Stimulated activated CD8-positive, alpha-beta memory T cell treated with anti-CD3 and anti-CD28 coated beads, Interleukin-12 subunit alpha, Interleukin-12 subunit beta, amount 100 ng/mL, for 24 hours (primary cell): ENCODE measurements around the gene HTR5A.
"Not testable (repeated sequence)": the region's sequence is repeated elsewhere in the genome, so short reads cannot be mapped to it uniquely, and the experiment has no call there.

ENCODE experiments used
- DNase-seq: peaks from one replicate; pipeline ENCODE4 v3.0.0-alpha.2; 2020; ENCODE audit errors: extremely low read depth

Gene HTR5A

GRCh38 chr7:155069992-155070751 is at the start of gene HTR5A:
Gene HTR5A, plus strand, starts transcription at chr7:155070324. Its CDS starts 576 bp downstream, at chr7:155070900.
- peak; percentile 58 for DNase-seq

DNA sequence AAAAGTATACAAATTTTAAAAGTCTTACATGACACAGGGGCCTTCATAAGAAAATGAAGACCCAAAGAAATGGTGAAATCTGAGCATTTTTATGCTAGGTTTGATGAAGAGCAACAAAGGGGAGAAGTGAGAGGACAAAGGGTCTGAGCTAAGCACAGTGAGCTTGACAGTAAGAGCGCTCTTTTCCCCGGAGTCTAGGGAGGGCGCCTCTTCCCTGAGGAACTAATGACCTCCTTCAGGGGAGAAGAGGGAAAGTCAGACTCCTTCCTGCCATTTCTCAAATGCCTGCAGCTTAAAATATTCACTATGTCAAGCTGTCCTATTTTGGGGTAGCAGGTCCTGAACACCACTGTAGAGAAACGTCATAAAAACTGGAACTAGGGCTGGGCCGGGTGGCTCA is 49.1 kb upstream of the HTR5A start:
- no peak for DNase-seq

GRCh38 chr7:155021699-155022145 is 48.4 kb upstream of the HTR5A start:
- DNase-seq, result no peak

GRCh38 chr7:155027879-155028278 is 42.2 kb upstream of the HTR5A start:
- DNase-seq, result no peak

DNA sequence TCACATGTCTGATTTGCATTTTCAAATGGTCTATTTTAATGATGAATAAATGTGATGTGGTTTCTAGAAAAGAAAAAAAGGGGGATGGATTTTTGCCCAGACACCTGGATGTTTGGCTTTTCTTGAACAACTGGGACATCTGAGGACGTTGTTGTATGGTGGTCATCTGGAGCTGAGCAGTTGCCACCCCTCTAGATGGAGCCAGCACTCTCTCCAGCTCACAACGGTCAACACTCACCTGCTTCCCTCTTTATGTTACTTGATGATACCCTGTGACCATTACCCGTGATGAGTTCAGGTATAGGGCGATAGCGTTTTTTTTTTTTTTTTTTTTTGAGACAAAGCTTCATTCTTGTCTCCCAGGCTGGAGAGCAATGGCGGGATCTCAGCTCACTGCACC is 37.1 kb upstream of the HTR5A start:
- no peak for DNase-seq

DNA sequence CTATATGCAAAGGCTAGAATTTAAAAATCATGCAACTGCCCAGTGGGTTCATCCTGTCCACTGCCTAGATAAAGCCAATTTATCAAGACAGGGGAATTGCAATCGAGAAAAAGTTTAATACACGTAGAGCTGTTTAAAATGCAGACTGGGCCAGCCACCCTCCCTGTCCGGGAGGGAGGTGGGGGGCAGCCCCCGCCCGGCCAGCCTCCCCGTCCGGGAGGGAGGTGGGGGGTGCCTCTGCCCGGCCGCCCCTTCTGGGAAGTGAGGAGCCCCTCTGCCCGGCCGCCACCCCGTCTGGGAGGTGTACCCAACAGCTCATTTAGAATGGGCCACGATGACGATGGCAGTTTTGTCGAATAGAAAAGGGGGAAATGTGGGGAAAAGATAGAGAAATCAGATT is 35.6 kb upstream of the HTR5A start:
- not testable (repeated sequence) for DNase-seq

- no peak for DNase-seq
These were observed 31.8 kb upstream of the HTR5A start for GRCh38 chr7:155038335-155038734.

DNA sequence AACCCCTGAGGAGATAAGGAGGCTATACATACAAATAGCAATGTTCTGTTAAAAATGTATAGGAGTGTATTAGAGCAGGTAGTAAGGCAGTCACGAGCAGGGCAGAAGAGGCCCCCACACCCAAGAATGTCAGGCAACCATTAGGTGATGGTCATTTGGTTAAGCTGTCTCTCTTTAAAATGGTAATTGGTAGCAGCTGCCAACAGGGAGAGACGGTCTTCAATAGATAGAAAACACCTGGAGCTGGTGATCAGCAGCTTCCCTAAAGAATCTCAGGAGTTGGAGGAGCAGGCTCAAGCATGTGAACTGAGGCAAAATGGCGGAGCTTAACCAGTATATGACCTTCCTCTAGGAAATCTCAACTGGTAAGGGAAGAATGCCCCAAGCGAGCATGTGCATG is 26.4 kb upstream of the HTR5A start:
- no peak for DNase-seq

GRCh38 chr7:155048006-155048405 is 22.1 kb upstream of the HTR5A start:
- no peak for DNase-seq

DNA sequence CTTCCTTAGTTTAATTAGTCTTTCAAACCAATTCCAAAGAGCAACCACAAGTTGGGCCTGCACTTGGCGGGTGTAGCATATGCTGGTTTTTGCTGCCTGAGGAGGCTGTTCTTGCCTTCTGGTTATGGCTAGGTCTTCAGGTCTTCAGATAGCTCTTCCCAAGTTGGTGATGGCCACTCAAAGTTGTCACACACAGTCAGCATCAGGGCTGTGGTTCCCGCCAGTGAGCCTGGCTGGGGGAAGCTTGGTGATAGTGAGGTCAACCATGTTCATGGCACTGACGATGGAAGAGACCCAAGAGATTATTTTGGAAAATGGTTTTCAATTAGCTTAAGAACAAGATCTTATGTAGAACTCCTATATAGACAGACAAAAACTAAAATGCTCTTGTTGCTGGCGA is 18.8 kb upstream of the HTR5A start:
- DNase-seq, result no peak

DNA sequence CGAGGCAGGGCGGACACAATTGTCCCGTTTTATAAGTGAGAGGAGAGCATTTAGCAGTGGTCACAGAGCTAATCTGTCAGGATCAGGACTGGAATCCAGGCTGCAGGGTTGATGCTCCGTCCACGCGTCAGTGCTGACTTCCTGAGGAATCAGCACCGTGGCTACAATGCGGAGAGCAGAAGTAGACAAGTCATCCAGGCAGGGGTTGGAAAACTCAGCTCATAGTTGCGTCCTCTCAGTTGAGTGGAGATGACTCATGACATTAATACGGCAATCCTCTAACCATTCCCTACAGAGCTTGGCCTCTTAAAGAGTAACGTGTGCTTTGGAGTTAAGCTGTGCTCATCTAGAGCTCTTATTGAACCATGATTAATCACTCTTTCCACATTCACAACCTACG is 17.1 kb upstream of the HTR5A start:
- DNase-seq, result no peak

DNA sequence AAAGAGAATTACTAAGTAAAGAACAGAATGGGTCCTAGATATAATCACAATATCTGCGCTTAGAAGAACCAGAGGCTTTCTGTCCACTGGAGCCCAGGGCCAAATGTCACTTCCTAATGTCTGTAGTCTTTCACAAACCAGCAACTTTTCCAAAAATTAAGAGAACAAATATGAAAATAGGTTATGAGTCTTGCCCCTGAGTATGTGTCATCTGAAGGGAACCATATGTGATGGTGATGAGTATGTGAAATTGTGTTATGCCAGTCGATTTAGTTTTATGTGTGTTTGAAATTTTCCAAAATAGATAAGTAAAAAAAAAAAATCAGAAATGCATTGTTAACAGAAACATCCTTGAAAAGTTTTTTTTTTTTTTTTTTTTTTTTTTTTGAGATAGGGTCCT is 15.4 kb upstream of the HTR5A start:
- no peak for DNase-seq

- DNase-seq, result no peak
These were observed 13.0 kb upstream of the HTR5A start for GRCh38 chr7:155057076-155057475.

GRCh38 chr7:155058896-155059295 is 11.2 kb upstream of the HTR5A start:
- no peak for DNase-seq

DNA sequence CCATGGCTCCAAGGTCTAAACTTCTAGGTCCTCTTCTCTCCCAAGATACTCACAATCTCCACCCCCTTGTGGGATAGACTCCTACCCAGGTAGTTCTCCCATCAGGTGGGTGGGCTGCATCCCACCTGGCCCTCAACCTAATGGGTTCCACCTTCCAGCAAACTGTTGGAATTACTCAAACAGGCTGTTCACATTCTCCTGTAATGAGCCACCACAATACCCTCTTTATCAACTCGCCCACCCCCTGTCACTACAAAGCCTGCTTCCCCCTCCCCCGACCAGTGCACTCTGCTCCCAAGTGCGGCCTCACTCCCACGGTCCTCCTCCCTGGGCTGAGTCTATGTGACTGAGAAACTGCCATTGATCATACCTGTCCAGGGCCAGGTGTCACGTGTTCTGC is 10.4 kb upstream of the HTR5A start:
- no peak for DNase-seq

DNA sequence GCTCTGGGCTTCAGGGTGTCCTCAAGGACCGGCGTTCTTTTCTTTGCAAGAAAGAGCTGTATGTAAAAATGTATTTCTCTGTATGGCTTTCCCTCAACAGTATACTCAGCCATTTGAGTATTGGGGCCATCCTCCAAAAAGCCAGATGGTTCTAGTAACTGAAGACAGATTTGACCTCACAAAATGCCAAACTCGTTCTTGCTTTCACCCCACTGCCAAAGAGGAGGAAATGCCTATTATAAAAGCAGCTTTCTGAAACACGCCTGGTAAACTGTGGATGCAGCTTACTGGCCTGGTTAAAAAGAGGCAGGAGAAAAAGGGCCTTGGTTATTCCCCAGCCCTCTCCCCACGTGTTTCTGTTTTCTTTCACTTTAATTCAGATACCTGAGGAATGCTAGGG is 7.7 kb upstream of the HTR5A start:
- DNase-seq, result no peak

DNA sequence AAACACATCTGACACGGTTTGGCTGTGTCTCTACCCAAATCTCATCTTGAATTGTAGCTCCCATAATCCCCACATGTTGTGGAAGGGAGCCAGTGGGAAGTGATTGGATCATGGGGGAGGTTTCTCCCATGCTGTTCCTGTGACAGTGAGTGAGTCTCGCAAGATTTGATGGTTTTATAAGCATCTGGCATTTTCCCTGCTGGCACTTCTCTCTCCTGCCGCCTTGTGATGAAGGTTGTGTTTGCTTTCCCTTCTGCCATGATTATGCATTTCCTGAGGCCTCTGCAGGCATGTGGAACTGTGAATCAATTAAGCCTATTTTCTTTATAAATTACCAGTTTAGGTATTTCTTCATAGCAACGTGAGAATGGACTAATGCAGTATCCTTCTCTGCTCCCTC is 5.9 kb upstream of the HTR5A start:
- DNase-seq, result no peak

DNA sequence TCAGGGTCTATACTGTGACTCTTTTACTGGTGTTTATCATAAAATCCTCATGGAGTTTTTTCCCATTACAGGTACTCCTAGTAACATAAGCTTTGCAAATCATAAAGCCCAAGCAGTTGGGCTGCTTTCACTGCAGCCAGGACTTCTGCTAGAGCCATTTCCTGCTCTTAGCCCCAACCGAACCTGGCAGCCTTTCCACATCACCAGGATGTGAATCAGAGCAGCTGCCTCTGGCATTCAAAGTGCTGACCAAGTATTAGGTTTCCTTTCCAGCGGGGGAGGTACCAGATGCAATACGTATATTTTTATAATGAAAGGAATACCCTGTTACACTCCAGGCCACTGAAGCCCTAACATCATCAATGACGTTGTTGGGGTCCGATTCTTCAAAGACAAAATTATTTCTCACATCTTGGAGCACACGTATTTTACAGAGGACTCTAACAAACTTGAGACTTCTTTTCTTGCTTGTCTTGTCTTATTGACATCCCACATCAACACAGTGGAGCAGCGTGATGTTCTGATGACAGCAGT is 3.6 kb upstream of the HTR5A start:
- DNase-seq, result no peak

DNA sequence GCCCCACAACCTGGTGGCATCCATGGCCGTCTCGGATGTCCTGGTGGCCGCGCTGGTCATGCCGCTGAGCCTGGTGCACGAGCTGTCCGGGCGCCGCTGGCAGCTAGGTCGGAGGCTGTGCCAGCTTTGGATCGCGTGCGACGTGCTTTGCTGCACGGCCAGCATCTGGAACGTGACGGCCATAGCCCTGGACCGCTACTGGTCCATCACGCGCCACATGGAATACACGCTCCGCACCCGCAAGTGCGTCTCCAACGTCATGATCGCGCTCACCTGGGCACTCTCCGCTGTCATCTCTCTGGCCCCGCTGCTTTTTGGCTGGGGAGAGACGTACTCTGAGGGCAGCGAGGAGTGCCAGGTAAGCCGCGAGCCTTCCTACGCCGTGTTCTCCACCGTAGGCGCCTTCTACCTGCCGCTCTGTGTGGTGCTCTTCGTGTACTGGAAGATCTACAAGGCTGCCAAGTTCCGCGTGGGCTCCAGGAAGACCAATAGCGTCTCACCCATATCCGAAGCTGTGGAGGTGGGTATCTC is 1.1 kb downstream of the HTR5A start:
- DNase-seq, result no peak

- DNase-seq, result no peak
These were observed 1.9 kb downstream of the HTR5A start for GRCh38 chr7:155071916-155072571.

DNA sequence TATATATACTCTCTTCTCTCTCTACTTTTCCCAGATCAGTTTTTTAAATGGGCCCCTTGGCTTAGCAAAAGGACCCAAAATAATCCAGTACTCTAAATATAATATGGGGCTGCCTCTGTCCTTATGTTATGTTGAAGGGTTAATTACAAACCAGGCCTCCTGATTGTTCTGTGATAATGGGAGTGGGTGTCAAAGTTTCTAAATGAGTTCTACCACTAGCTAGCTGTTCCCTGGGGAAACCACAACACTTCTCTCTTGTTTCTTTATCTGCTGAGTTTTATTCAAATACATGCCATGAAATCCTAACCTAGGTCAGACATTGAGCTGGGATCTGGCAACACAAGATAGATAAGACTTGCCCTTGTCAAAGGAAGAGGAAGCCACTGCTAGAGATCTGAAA is 3.8 kb downstream of the HTR5A start:
- DNase-seq, result no peak

DNA sequence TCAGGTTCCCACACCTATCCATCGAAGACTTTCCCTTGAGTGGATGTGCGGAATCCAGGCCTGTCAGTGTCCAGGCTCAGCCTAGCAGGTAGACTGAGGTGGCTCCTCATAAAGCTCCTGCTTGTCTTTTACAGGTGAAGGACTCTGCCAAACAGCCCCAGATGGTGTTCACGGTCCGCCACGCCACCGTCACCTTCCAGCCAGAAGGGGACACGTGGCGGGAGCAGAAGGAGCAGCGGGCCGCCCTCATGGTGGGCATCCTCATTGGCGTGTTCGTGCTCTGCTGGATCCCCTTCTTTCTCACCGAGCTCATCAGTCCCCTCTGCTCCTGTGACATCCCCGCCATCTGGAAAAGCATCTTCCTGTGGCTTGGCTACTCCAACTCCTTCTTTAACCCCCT is 13.9 kb downstream of the HTR5A start:
- DNase-seq, result no peak

- no peak for DNase-seq
These were observed 14.8 kb downstream of the HTR5A start for GRCh38 chr7:155084969-155085368.
